AG10803 (cell line): Measurements from ENCODE around the gene ASB10.

Experiments
- DNase-seq: peaks from one replicate; pipeline ENCODE4 v3.0.0; 2010; ENCODE audit warnings: low read depth
- H3K4me3 ChIP-seq: 2 replicates; pipeline ENCODE4 v1.5.1; 2011; ENCODE audit warnings: mild to moderate bottlenecking, low read length, control low read depth
- TF ChIP-seq, protein P1 (sequence below): conservative IDR thresholded peaks from 2 replicates; pipeline ENCODE4 v1.5.1; 2011; ENCODE audit warnings: mild to moderate bottlenecking, low read length, control low read depth, inconsistent platforms

Gene ASB10

DNA sequence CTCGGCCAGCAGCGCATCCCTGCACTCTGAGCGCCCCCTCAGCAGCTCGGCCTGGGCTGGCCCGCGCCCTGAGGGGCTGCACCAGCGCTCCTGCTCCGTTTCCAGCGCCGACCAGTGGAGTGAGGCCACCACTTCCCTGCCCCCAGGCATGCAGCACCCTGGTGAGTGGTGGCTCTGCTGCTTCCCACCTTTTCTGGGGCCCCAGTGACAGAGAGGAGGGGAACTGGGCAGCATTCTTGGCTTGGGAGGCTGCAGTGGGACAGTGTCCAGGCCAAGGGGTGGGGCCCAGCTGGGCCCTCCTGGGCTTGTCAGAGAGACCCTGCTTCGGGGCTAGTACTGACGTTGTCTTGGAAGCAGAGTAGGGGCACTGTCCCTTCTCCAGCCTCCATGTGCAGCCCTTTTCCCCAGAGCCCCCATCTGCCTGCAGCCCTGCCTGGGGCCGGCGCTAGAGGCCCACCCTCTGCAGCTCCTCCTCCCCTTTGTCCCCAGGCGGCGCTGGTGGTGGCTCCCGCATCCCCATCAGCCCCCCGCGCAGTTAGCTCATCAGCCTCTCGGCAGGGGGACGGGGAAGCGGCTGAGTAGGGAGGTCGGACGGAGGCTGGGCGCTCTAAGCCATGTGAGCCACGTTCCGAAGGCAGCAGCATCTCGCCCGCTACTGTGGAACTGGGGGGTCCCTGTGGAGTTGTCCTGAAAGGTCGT is 48.7 kb downstream of the ASB10 start:
- TF ChIP-seq, protein P1, sequence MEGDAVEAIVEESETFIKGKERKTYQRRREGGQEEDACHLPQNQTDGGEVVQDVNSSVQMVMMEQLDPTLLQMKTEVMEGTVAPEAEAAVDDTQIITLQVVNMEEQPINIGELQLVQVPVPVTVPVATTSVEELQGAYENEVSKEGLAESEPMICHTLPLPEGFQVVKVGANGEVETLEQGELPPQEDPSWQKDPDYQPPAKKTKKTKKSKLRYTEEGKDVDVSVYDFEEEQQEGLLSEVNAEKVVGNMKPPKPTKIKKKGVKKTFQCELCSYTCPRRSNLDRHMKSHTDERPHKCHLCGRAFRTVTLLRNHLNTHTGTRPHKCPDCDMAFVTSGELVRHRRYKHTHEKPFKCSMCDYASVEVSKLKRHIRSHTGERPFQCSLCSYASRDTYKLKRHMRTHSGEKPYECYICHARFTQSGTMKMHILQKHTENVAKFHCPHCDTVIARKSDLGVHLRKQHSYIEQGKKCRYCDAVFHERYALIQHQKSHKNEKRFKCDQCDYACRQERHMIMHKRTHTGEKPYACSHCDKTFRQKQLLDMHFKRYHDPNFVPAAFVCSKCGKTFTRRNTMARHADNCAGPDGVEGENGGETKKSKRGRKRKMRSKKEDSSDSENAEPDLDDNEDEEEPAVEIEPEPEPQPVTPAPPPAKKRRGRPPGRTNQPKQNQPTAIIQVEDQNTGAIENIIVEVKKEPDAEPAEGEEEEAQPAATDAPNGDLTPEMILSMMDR, result no peak
- no peak for DNase-seq
- H3K4me3 ChIP-seq, result no peak overlapping the region

DNA sequence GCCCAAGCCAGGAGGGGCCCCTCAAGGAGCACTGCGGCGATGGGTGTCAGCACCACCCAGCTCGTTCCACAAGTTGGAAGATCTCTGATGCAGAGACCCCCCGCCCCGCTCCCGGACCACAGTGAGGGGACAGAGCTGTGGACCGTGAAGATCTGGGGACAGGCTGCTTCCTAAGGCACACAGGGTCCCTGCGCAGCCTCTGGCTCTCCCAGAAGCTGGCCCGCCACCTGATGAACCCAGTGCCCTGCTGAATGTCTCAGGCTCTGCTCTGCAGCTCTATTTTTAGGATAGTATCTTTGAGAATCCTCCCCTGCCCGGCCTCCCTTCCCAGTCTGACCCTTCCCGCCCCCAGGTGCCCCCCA is 49.3 kb downstream of the ASB10 start:
- no peak for DNase-seq
- no peak overlapping the region for H3K4me3 ChIP-seq

DNA sequence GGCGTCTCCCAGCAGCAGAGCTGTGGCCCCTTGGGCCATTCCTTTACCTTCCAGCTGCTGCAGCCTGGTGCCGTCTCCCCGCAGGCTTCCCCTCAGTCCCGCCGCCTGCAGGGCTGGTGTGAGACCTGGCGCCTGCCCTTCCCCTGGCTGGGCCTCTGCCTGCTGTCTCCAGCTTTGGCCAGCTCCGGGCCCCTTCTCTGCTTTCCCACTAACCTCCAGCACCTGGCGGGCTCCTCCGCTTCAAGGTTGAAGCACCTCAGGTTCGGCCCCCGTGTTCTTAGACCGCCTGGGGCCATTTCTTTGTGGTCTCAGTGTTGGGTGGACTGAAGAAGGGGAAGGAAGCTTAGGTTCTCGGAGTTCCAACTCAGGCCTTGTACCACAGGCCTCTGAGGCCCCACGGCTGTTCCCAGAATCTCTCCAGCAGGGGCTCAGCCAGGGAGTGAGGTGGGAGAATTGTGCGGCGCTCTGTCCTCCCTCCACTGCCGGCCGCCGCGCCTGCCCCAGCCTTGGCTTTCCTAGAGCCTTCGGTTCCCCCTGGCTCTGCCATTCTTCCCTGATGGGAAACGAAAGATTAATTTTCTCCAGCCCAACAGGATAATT is 49.9 kb downstream of the ASB10 start:
- no peak overlapping the region for H3K4me3 ChIP-seq
- TF ChIP-seq, protein P1, result no peak
- no peak for DNase-seq

More for the DNA sequence above, 49.3 kb downstream of the ASB10 start:
- TF ChIP-seq, protein P1, result no peak

DNA sequence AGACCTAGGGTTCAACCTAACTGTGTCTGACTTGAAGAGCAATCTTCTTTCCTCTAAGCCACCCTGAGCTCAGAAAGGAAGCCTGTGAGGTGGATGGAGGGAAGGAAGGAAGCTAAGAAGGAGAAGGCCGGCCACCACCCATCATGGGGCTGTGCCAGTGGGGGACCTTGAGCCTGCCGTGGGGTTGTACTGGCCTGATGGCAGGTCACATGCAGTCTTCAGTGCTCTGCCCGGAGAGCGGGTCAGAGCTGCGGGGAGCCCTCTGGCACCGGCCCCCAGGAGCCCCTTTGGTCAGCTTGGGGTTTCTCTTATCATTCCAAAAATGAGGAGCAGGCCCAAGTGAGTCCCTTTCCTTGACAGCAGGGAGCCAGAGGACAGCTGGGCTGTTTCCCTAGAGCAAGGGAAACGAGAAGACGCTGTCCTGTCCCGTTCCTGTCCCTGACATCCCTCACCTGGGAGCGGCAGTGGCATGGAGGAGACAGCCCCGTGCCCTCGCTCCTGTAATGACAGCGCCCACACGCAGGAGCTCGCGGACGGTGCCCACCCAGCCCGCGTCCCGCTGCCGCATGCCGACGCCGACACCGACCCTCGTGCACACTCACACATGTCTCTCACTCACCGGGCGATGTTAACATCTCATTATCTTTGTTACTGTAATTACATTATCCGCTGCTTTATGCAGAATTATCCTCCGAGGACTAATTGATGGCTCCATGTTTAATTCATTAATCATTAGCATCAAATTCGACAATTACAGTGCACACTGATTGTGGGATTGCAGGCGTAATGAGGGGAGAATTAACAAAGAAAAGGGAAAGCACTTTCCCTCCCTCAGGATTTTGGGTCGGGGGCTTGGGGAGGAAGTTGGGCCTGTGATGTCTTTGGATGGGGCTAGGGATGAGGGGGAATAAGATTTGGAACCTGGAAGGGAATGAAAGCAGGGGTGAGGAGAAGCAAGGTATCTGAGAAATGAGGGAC is 50.9 kb downstream of the ASB10 start:
- no peak overlapping the region for H3K4me3 ChIP-seq
- no peak for DNase-seq
- TF ChIP-seq, protein P1, result no peak

DNA sequence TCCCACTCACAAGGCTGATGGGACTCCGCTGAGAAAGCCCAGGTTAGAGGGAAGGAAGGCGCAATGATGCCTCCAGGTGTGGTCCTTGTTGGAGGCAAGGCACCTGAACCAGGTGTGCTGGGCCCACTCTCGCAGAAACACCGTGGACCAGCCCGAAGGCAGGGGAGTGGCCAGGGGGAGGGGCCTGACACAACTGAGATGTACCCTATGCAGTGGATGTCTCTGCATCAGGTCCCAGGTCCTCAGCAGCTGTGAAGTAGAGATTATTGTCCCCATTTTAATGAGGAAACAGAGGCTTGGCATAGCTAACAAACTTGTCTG is 51.6 kb downstream of the ASB10 start:
- DNase-seq, result no peak
- no peak overlapping the region for H3K4me3 ChIP-seq
- TF ChIP-seq, protein P1, result no peak

DNA sequence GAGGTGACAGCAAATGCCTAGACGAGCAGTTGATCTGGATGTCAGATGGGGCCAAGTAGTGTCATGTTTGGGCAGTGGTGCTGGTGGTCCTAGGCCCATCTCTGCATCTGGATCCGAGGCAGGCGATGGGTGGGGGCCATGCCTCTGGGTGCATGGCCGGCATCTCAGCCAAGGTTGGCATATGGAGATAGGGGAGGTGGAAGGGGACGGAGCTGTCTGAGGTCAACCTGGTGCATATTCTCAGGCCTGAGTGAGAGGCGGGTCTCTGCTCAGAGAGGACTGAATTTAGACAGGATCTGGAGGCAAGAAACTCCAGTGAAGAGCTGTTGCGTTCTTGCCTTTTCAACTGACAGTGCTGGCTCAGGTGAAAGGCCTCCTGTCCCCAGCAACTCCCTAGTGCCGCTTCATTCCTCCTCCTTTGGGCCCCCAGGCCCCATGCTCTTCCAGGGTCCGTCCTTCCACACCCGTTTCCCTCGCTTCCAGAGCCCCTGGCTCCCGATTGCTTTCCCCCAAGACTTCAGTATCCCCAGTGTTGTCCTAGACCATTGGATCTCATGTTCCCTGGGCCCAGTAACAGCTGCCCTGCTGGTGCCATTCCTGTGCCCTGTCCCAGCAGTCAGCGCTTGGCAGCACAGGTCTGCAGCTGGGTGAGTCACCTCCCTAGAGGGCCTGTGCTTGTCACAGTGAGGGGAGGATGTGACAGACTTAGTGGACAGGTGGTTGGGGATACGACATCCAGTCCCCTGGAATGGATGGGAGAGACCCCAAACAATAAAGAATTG is 52.1 kb downstream of the ASB10 start:
- no peak for DNase-seq
- no peak overlapping the region for H3K4me3 ChIP-seq
- TF ChIP-seq, protein P1, result no peak
